Measurements from ENCODE around the gene ERV3-1. TPM values are rescaled to one million over a fixed set of nuclear protein-coding genes. Genes with fewer than 3 reads are reported as not detected.

ERV3-1 gene
- total RNA-seq, 4 donors from 2014 or later = 7.9 to 28.2 (median 15.8) TPM

Small RNA genes within 50 kb of the gene (small RNA-seq; reads per million reads assigned to genes)
- gene RNU6-1229P = not detected

Other genes starting within 250 kb of the ERV3-1 start
- gene ZNF138, start 212.3 kb downstream of the ERV3-1 start, total RNA-seq = 10 to 100 TPM; 13.5 to 27.7 (median 15.2) TPM
- gene ZNF273, start 103.4 kb downstream of the ERV3-1 start, total RNA-seq = 10 to 100 TPM in 1 of 4 donors, 1 to 10 TPM in 3; 1.5 to 21.8 (median 8.0) TPM
- 10 to 100 TPM in 3 of 4 donors, 1 to 10 TPM in 1; 9.4 to 32.0 (median 12.7) TPM for gene ZNF117, start 15.7 kb downstream of the ERV3-1 start, total RNA-seq

All from uterus (tissue), 4 donors.